Mesendoderm (in vitro differentiated cells): ENCODE results near the gene FGL2.
A peak's percentile ranks its signal among the peaks of the same experiment; 100 is the strongest.
"Not testable (repeated sequence)": the region's sequence is repeated elsewhere in the genome, so short reads cannot be mapped to it uniquely, and the experiment has no call there.

Source experiments
- DNase-seq: peaks from one replicate; pipeline ENCODE4 v3.0.0; 2013
- H2AK5ac ChIP-seq: 2 replicates; pipeline ENCODE4 v1.6.1; 2013; ENCODE audit warnings: low read length, inconsistent platforms
- H2BK120ac ChIP-seq: 2 replicates; pipeline ENCODE4 v1.6.1; 2013; ENCODE audit warnings: low read depth, mild to moderate bottlenecking, low read length, moderate library complexity, mixed read lengths
- H2BK15ac ChIP-seq: replicated peaks from 2 replicates; pipeline ENCODE4 v1.6.1; 2013; ENCODE audit warnings: low read depth, mild to moderate bottlenecking, moderate library complexity
- H2BK5ac ChIP-seq: 2 replicates; pipeline ENCODE4 v1.6.1; 2013; ENCODE audit warnings: low read length, inconsistent platforms
- H3K18ac ChIP-seq: 2 replicates; pipeline ENCODE4 v1.6.1; 2013; ENCODE audit warnings: mild to moderate bottlenecking, low read length, mixed read lengths
- H3K23ac ChIP-seq: one replicate; pipeline ENCODE4 v1.6.1; 2013; ENCODE audit warnings: low read length
- H3K27ac ChIP-seq: 2 replicates; pipeline ENCODE4 v1.5.1; 2013; ENCODE audit warnings: low read depth, mild to moderate bottlenecking, inconsistent platforms, low read length, moderate library complexity
- H3K27me3 ChIP-seq: 2 replicates; pipeline ENCODE4 v1.6.1; 2013; ENCODE audit warnings: low read length, control low read depth, mild to moderate bottlenecking, inconsistent platforms; ENCODE audit not compliant: insufficient read depth, poor library complexity
- H3K36me3 ChIP-seq: 2 replicates; pipeline ENCODE4 v1.6.1; 2013; ENCODE audit warnings: low read length, inconsistent platforms; ENCODE audit not compliant: control insufficient read depth, insufficient read depth
- H3K4ac ChIP-seq: one replicate; pipeline ENCODE4 v1.6.1; 2013; ENCODE audit warnings: low read depth, mild to moderate bottlenecking, low read length, moderate library complexity
- H3K4me1 ChIP-seq: 2 replicates; pipeline ENCODE4 v1.6.1; 2013; ENCODE audit warnings: low read depth, low read length, inconsistent platforms; ENCODE audit not compliant: control insufficient read depth
- H3K4me2 ChIP-seq: 2 replicates; pipeline ENCODE4 v1.6.1; 2013; ENCODE audit warnings: low read length
- H3K4me3 ChIP-seq: 2 replicates; pipeline ENCODE4 v1.5.1; 2013; ENCODE audit warnings: mild to moderate bottlenecking, low read length
- H3K56ac ChIP-seq: one replicate; pipeline ENCODE4 v1.6.1; 2013; ENCODE audit warnings: low read length
- H3K79me1 ChIP-seq: 2 replicates; pipeline ENCODE4 v1.6.1; 2013; ENCODE audit warnings: low read length, inconsistent platforms
- H3K79me2 ChIP-seq: 2 replicates; pipeline ENCODE4 v1.6.1; 2013; ENCODE audit warnings: mild to moderate bottlenecking, low read length; ENCODE audit not compliant: control insufficient read depth, insufficient read depth
- H3K9ac ChIP-seq: 2 replicates; pipeline ENCODE4 v1.6.1; 2013; ENCODE audit warnings: low read length, inconsistent platforms
- H4K5ac ChIP-seq: one replicate; pipeline ENCODE4 v1.6.1; 2013; ENCODE audit warnings: low read length
- H4K8ac ChIP-seq: one replicate; pipeline ENCODE4 v1.6.1; 2013; ENCODE audit warnings: low read depth, mild to moderate bottlenecking, control low read depth, low read length, moderate library complexity
- WGBS: extraction: QIAGEN DNeasy Blood & Tissue Kit; methylation state at CpG from one replicate; pipeline ENCODE4 v1.1.7; 2013; ENCODE audit warnings: low lambda C conversion rate, missing lambda C conversion rate; ENCODE audit not compliant: insufficient coverage; ENCODE audit errors: extremely low coverage; 5-methylcytosine and 5-hydroxymethylcytosine counted together

Gene FGL2

GRCh38 chr7:77157446-77157845 is 42.2 kb downstream of the FGL2 start:
- no peaks in the 10 kb centered on the region for H3K36me3 ChIP-seq

GRCh38 chr7:77157034-77157433 is 42.6 kb downstream of the FGL2 start:
- not testable (repeated sequence) for H3K4me3 ChIP-seq

More at GRCh38 chr7:77157446-77157845, 42.2 kb downstream of the FGL2 start:
- no CpG with 5 or more reads among the region's 1 CpG for WGBS
- Histone ChIP-seq H3K56ac (no peak overlapping the region), H3K27ac (no peak overlapping the region), H3K18ac (no peak overlapping the region), H4K8ac (no peak overlapping the region), H4K5ac (no peak overlapping the region), H3K4me2 (no peak overlapping the region), H2BK15ac (no peak overlapping the region), H2BK120ac (no peak overlapping the region), H2AK5ac (no peak overlapping the region), H3K79me1 (no peaks in the 10 kb centered on the region), H3K4me1 (no peaks in the 10 kb centered on the region), H2BK5ac (no peak overlapping the region), H3K4ac (no peak overlapping the region), H3K9ac (no peak overlapping the region), H3K4me3 (no peak overlapping the region), H3K79me2 (no peaks in the 10 kb centered on the region), H3K27me3 (no peaks in the 10 kb centered on the region), H3K23ac (no peak overlapping the region)
- DNase-seq = no peak

GRCh38 chr7:77155601-77156377 is 43.8 kb downstream of the FGL2 start:
- not testable (repeated sequence) for H2BK15ac ChIP-seq, DNase-seq, H3K27ac ChIP-seq, H3K9ac ChIP-seq, H3K4ac ChIP-seq, H3K4me2 ChIP-seq, H4K5ac ChIP-seq, H2AK5ac ChIP-seq, H3K79me2 ChIP-seq, H3K56ac ChIP-seq, H3K4me1 ChIP-seq, H3K27me3 ChIP-seq, H2BK120ac ChIP-seq, H2BK5ac ChIP-seq, H3K23ac ChIP-seq, H3K36me3 ChIP-seq, H4K8ac ChIP-seq, H3K79me1 ChIP-seq, H3K4me3 ChIP-seq, H3K18ac ChIP-seq
- no CpG with 5 or more reads among the region's 5 CpGs for WGBS

More at GRCh38 chr7:77157034-77157433, 42.6 kb downstream of the FGL2 start:
- not testable (repeated sequence) for H3K23ac ChIP-seq, H3K79me2 ChIP-seq, H4K5ac ChIP-seq, DNase-seq, H3K27ac ChIP-seq, H3K27me3 ChIP-seq, H3K9ac ChIP-seq, H4K8ac ChIP-seq, H2BK15ac ChIP-seq, H3K36me3 ChIP-seq, H3K79me1 ChIP-seq, H2BK120ac ChIP-seq, H2BK5ac ChIP-seq, H3K18ac ChIP-seq, H3K4me1 ChIP-seq, H3K56ac ChIP-seq, H3K4ac ChIP-seq, H2AK5ac ChIP-seq, H3K4me2 ChIP-seq
- WGBS = no CpG with 5 or more reads among the region's 1 CpG

DNA sequence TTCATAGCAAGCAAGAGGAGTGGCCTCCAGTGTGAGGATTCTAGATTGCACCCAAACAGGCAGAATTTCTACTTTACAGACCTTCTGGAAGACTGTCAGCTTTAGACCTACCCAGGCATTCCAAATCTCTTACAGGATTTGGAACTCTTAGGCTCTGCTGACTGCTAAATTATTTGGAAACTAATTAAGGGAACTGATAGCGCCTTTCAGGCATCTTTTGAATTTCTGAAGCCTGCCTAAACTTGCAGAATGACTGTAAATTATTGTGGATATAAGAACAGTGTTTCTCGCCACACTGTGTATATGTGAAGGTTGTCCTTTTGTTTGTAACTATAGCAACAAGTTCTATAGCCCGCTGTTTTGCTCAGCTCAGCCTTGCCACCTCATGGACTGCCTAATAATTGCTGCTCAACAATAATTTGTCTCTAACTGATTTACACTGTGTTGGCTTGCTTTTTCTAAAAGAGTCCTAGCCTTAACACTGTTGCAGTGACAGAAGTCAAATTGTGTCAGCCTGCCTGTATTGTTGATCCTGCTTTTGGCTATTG is 44.6 kb downstream of the FGL2 start:
- not testable (repeated sequence) for H3K27ac ChIP-seq, H3K36me3 ChIP-seq, H3K23ac ChIP-seq, H2BK5ac ChIP-seq, H2AK5ac ChIP-seq, H3K79me2 ChIP-seq, H3K4ac ChIP-seq, H3K4me1 ChIP-seq, H3K4me3 ChIP-seq, H4K5ac ChIP-seq, H3K56ac ChIP-seq, H3K9ac ChIP-seq, H2BK120ac ChIP-seq, H3K18ac ChIP-seq, H3K79me1 ChIP-seq, H3K27me3 ChIP-seq, H2BK15ac ChIP-seq, H3K4me2 ChIP-seq, H4K8ac ChIP-seq
- DNase-seq = peak; percentile 16
- WGBS = no CpG with 5 or more reads among the region's 3 CpGs

GRCh38 chr7:77152232-77152631 is 47.4 kb downstream of the FGL2 start:
- H3K27me3 ChIP-seq, H4K5ac ChIP-seq, DNase-seq: not testable (repeated sequence)

More at GRCh38 chr7:77152232-77152631, 47.4 kb downstream of the FGL2 start:
- H3K79me2 ChIP-seq, H3K36me3 ChIP-seq, H3K79me1 ChIP-seq, H3K4me1 ChIP-seq, H3K4me3 ChIP-seq, H2AK5ac ChIP-seq, H2BK120ac ChIP-seq, H3K4me2 ChIP-seq, H3K23ac ChIP-seq, H3K4ac ChIP-seq, H2BK5ac ChIP-seq, H3K9ac ChIP-seq, H4K8ac ChIP-seq, H2BK15ac ChIP-seq, H3K56ac ChIP-seq, H3K27ac ChIP-seq, H3K18ac ChIP-seq: not testable (repeated sequence)
